ENCODE data around the gene FUT8.

FUT8 gene

DNA sequence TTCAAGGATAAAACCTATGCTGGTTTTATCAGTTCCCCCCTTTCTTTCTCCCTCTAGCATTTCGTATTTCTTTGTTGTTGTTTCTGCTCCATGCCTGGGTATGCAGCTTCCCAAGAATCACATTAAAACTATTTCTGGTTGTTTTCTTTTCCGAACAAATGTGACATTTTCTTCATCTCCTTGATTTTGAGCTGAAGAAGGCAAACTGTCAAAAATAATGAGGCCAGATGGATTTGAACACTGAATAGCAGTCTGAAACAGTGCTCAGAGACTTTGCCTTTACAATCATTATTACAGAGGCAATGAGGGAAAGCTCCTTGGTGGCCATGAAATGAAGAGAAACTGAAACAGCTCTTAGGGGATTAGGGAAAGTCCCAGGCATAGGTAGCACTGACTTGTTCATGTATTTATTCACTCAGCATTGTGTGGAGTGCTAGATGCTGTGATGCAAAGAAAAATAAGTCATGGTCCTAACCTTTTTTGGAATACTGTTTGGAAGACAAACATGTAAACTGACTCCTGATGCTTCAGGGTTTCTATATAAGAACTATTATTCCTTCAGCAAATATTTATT lies 319.5 kb downstream of the FUT8 start:
- H2AFZ ChIP-seq (ENCODE audit: low read length): no peak overlapping the region
- H3K9me3 ChIP-seq (replicated peaks in 1 of 2; ENCODE audit: control insufficient read depth in 2 of 2, insufficient read depth in 1 of 2, low read depth in 1 of 2, low read length in 2 of 2): no peaks in the 10 kb centered on the region
- H3K4ac ChIP-seq (ENCODE audit: low read length): no peak overlapping the region
- no peak overlapping the region for H3K9ac ChIP-seq (ENCODE audit: low read depth, low read length, poor library complexity)
- no peak overlapping the region for H2BK5ac ChIP-seq (ENCODE audit: low read length)
- no peak overlapping the region for H3K4me3 ChIP-seq (ENCODE audit: low read length in 2 of 2)
- H2BK120ac ChIP-seq (ENCODE audit: low read depth, low read length): no peak overlapping the region
- H3K36me3 ChIP-seq (replicated peaks in 1 of 2; ENCODE audit: control insufficient read depth in 2 of 2, insufficient read depth in 2 of 2, low read length in 2 of 2): no peaks in the 10 kb centered on the region
- no peak overlapping the region for H2BK12ac ChIP-seq (ENCODE audit: low read length)
- no peaks in the 10 kb centered on the region for H3K27me3 ChIP-seq (ENCODE audit: control insufficient read depth in 3 of 3, insufficient read depth in 3 of 3, low read depth in 1 of 3, low read length in 3 of 3)
- H3K4me1 ChIP-seq (ENCODE audit: control insufficient read depth in 2 of 2, insufficient read depth in 1 of 2, low read depth in 1 of 2, low read length in 2 of 2): no peaks in the 10 kb centered on the region
- H3K23ac ChIP-seq (ENCODE audit: low read depth, low read length, poor library complexity): no peak overlapping the region
- DNase-seq (ENCODE audit: low spot score): no peak
- no peak overlapping the region for H3K4me2 ChIP-seq (ENCODE audit: insufficient read depth, low read length, poor library complexity, severe bottlenecking)
- whole genome bisulfite sequencing, 2 donors (ENCODE audit: extremely low coverage in 2 of 2, insufficient read length in 2 of 2, insufficient replicate concordance in 1 of 2): no CpG with 5 or more reads among the region's 2 CpGs
- H3K14ac ChIP-seq (ENCODE audit: low read length): no peak overlapping the region
- no peaks in the 10 kb centered on the region for H3K79me1 ChIP-seq (ENCODE audit: low read depth, low read length)
- H3K18ac ChIP-seq (ENCODE audit: low read length): no peak overlapping the region
- H4K91ac ChIP-seq (ENCODE audit: low read depth, low read length, poor library complexity): no peak overlapping the region
- H2AK5ac ChIP-seq (ENCODE audit: low read depth, low read length): no peak overlapping the region
- H4K8ac ChIP-seq (ENCODE audit: low read depth, low read length): no peak overlapping the region
- no peak overlapping the region for H2BK15ac ChIP-seq (ENCODE audit: low read length)
- no peak overlapping the region for H3K27ac ChIP-seq (replicated peaks; ENCODE audit: low read length)

DNA sequence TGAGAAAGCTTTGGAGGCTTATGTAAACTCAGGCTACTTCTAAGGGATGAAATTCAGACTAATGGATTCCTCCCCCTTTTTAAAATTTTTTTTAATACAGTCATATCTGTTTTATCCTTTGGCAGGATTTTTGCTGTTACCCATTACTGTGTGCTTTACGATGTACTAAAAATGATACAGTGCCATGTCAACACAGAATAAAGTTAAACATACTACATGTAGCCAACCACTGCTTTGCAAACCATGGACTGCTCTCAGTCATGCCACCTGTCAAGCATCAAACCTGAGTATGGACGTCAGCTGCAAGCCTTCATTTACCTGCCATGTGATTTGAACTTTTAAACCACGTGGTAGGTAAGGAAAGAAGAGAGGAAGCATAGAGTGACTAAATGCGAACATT lies 325.8 kb downstream of the FUT8 start:
- Histone ChIP-seq H3K4me1 (ENCODE audit: control insufficient read depth in 2 of 2, insufficient read depth in 1 of 2, low read depth in 1 of 2, low read length in 2 of 2) (peaks cover 0 to 3% of the 10 kb centered on the region in 2 donors), H3K4me3 (ENCODE audit: low read length in 2 of 2) (no peak overlapping the region), H3K18ac (ENCODE audit: low read length) (no peak overlapping the region), H3K14ac (ENCODE audit: low read length) (no peak overlapping the region), H3K36me3 (replicated peaks in 1 of 2; ENCODE audit: control insufficient read depth in 2 of 2, insufficient read depth in 2 of 2, low read length in 2 of 2) (peaks cover 0 to 2% of the 10 kb centered on the region in 2 donors), H3K9ac (ENCODE audit: low read depth, low read length, poor library complexity) (no peak overlapping the region), H2AFZ (ENCODE audit: low read length) (no peak overlapping the region), H4K8ac (ENCODE audit: low read depth, low read length) (no peak overlapping the region), H3K4me2 (ENCODE audit: insufficient read depth, low read length, poor library complexity, severe bottlenecking) (no peak overlapping the region), H4K91ac (ENCODE audit: low read depth, low read length, poor library complexity) (no peak overlapping the region), H2BK5ac (ENCODE audit: low read length) (no peak overlapping the region), H3K23ac (ENCODE audit: low read depth, low read length, poor library complexity) (no peak overlapping the region), H2AK5ac (ENCODE audit: low read depth, low read length) (no peak overlapping the region), H2BK120ac (ENCODE audit: low read depth, low read length) (no peak overlapping the region), H2BK12ac (ENCODE audit: low read length) (no peak overlapping the region), H3K27me3 (ENCODE audit: control insufficient read depth in 3 of 3, insufficient read depth in 3 of 3, low read depth in 1 of 3, low read length in 3 of 3) (no peaks in the 10 kb centered on the region), H3K79me1 (ENCODE audit: low read depth, low read length) (no peaks in the 10 kb centered on the region), H3K27ac (replicated peaks; ENCODE audit: low read length) (no peak overlapping the region), H2BK15ac (ENCODE audit: low read length) (no peak overlapping the region), H3K4ac (ENCODE audit: low read length) (no peak overlapping the region), H3K9me3 (replicated peaks in 1 of 2; ENCODE audit: control insufficient read depth in 2 of 2, insufficient read depth in 1 of 2, low read depth in 1 of 2, low read length in 2 of 2) (no peaks in the 10 kb centered on the region)
- DNase-seq (ENCODE audit: low spot score): no peak
- no CpG with 5 or more reads among the region's 4 CpGs for WGBS, 2 donors (ENCODE audit: extremely low coverage in 2 of 2, insufficient read length in 2 of 2, insufficient replicate concordance in 1 of 2)

GRCh38 chr14:65745396-65746190 lies 333.1 kb downstream of the FUT8 start:
- no peaks in the 10 kb centered on the region for H3K27me3 ChIP-seq (ENCODE audit: control insufficient read depth in 3 of 3, insufficient read depth in 3 of 3, low read depth in 1 of 3, low read length in 3 of 3)
- H3K79me1 ChIP-seq (ENCODE audit: low read depth, low read length): no peaks in the 10 kb centered on the region
- no peak for DNase-seq (ENCODE audit: low spot score)
- no peak overlapping the region for H2AFZ ChIP-seq (ENCODE audit: low read length)
- no peaks in the 10 kb centered on the region for H3K36me3 ChIP-seq (replicated peaks in 1 of 2; ENCODE audit: control insufficient read depth in 2 of 2, insufficient read depth in 2 of 2, low read length in 2 of 2)
- H3K18ac ChIP-seq (ENCODE audit: low read length): no peak overlapping the region
- no peak overlapping the region for H3K4ac ChIP-seq (ENCODE audit: low read length)
- no peak overlapping the region for H3K23ac ChIP-seq (ENCODE audit: low read depth, low read length, poor library complexity)
- no peak overlapping the region for H3K14ac ChIP-seq (ENCODE audit: low read length)
- no peak overlapping the region for H2BK5ac ChIP-seq (ENCODE audit: low read length)
- no CpG with 5 or more reads among the region's 8 CpGs for WGBS, 2 donors (ENCODE audit: extremely low coverage in 2 of 2, insufficient read length in 2 of 2, insufficient replicate concordance in 1 of 2)
- no peak overlapping the region for H3K4me3 ChIP-seq (ENCODE audit: low read length in 2 of 2)
- no peak overlapping the region for H2BK12ac ChIP-seq (ENCODE audit: low read length)
- peaks cover 0 to 4% of the 10 kb centered on the region in 2 donors for H3K4me1 ChIP-seq (ENCODE audit: control insufficient read depth in 2 of 2, insufficient read depth in 1 of 2, low read depth in 1 of 2, low read length in 2 of 2)
- no peaks in the 10 kb centered on the region for H3K9me3 ChIP-seq (replicated peaks in 1 of 2; ENCODE audit: control insufficient read depth in 2 of 2, insufficient read depth in 1 of 2, low read depth in 1 of 2, low read length in 2 of 2)
- no peak overlapping the region for H2BK15ac ChIP-seq (ENCODE audit: low read length)
- H4K91ac ChIP-seq (ENCODE audit: low read depth, low read length, poor library complexity): no peak overlapping the region
- no peak overlapping the region for H3K4me2 ChIP-seq (ENCODE audit: insufficient read depth, low read length, poor library complexity, severe bottlenecking)
- no peak overlapping the region for H4K8ac ChIP-seq (ENCODE audit: low read depth, low read length)
- no peak overlapping the region for H2AK5ac ChIP-seq (ENCODE audit: low read depth, low read length)
- H3K9ac ChIP-seq (ENCODE audit: low read depth, low read length, poor library complexity): no peak overlapping the region
- H3K27ac ChIP-seq (replicated peaks; ENCODE audit: low read length): no peak overlapping the region
- H2BK120ac ChIP-seq (ENCODE audit: low read depth, low read length): no peak overlapping the region

GRCh38 chr14:65748796-65749195 lies 336.3 kb downstream of the FUT8 start:
- peaks cover 0 to 5% of the 10 kb centered on the region in 2 donors for H3K4me1 ChIP-seq (ENCODE audit: control insufficient read depth in 2 of 2, insufficient read depth in 1 of 2, low read depth in 1 of 2, low read length in 2 of 2)

More at GRCh38 chr14:65748796-65749195, 336.3 kb downstream of the FUT8 start:
- Histone ChIP-seq H3K9ac (ENCODE audit: low read depth, low read length, poor library complexity) (no peak overlapping the region), H3K27ac (replicated peaks; ENCODE audit: low read length) (no peak overlapping the region), H3K4ac (ENCODE audit: low read length) (no peak overlapping the region), H3K14ac (ENCODE audit: low read length) (no peak overlapping the region), H2AK5ac (ENCODE audit: low read depth, low read length) (no peak overlapping the region), H2BK12ac (ENCODE audit: low read length) (no peak overlapping the region), H3K23ac (ENCODE audit: low read depth, low read length, poor library complexity) (no peak overlapping the region), H3K79me1 (ENCODE audit: low read depth, low read length) (no peaks in the 10 kb centered on the region), H4K91ac (ENCODE audit: low read depth, low read length, poor library complexity) (no peak overlapping the region), H3K4me2 (ENCODE audit: insufficient read depth, low read length, poor library complexity, severe bottlenecking) (no peak overlapping the region), H2AFZ (ENCODE audit: low read length) (no peak overlapping the region), H3K9me3 (replicated peaks in 1 of 2; ENCODE audit: control insufficient read depth in 2 of 2, insufficient read depth in 1 of 2, low read depth in 1 of 2, low read length in 2 of 2) (no peaks in the 10 kb centered on the region), H2BK5ac (ENCODE audit: low read length) (no peak overlapping the region), H4K8ac (ENCODE audit: low read depth, low read length) (no peak overlapping the region), H3K4me3 (ENCODE audit: low read length in 2 of 2) (no peak overlapping the region), H2BK15ac (ENCODE audit: low read length) (no peak overlapping the region), H3K27me3 (ENCODE audit: control insufficient read depth in 3 of 3, insufficient read depth in 3 of 3, low read depth in 1 of 3, low read length in 3 of 3) (no peaks in the 10 kb centered on the region), H3K18ac (ENCODE audit: low read length) (no peak overlapping the region), H3K36me3 (replicated peaks in 1 of 2; ENCODE audit: control insufficient read depth in 2 of 2, insufficient read depth in 2 of 2, low read length in 2 of 2) (no peaks in the 10 kb centered on the region), H2BK120ac (ENCODE audit: low read depth, low read length) (no peak overlapping the region)
- no CpG with 5 or more reads among the region's 2 CpGs for WGBS, 2 donors (ENCODE audit: extremely low coverage in 2 of 2, insufficient read length in 2 of 2, insufficient replicate concordance in 1 of 2)
- DNase-seq (ENCODE audit: low spot score): no peak

Data from neuronal stem cell (in vitro differentiated cells).